ENCODE data around the gene SPRYD3. TPM values are rescaled to one million over a fixed set of nuclear protein-coding genes. Genes with fewer than 3 reads are reported as not detected.
A peak's percentile ranks its signal among the peaks of the same experiment; 100 is the strongest.

SPRYD3 gene
- 10 to 100 TPM; 34.8 to 53.3 (median 46.7) TPM for total RNA-seq

GRCh38 chr12:53079226-53080117 lies at the start of gene SPRYD3:
Gene SPRYD3, minus strand, starts transcription at chr12:53079390. Its CDS starts 57 bp downstream, at chr12:53079333.
- no peaks in the 10 kb centered on the region for H3K27me3 ChIP-seq
- DNase-seq (peak; percentile 98), ATAC-seq (ENCODE audit: low FRiP score in 2 of 2) (peak; percentile 99 to 100)
- TF ChIP-seq POLR2AphosphoS5 (IDR thresholded peaks at IDR 0.05) (peak; percentile 83 to 90), POLR2A (IDR thresholded peaks at IDR 0.05) (peak in 3 of 4 donors; percentile 84 to 96 (median 88)), EP300 (IDR thresholded peaks at IDR 0.05) (no peak), CTCF (IDR thresholded peaks at IDR 0.05) (peak in 1 of 6 experiments; percentile 11)
- 2 to 23% methylated on average over 6 to 42 of the region's 67 CpGs for WGBS, 2 donors
- H3K27ac ChIP-seq, result peak within 1 kb of the TSS; percentile 87 to 93 (median 91)
- H3K36me3 ChIP-seq, result peaks cover 0 to 28% (median 17%) of the 10 kb centered on the region in 4 donors
- peak within 1 kb of the TSS; percentile 52 to 79 (median 66) for H3K4me3 ChIP-seq
- H3K9me3 ChIP-seq, result no peaks in the 10 kb centered on the region
- peaks cover 16 to 43% (median 34%) of the 10 kb centered on the region in 4 donors for H3K4me1 ChIP-seq

- Histone ChIP-seq H3K9me3 (no peaks in the 10 kb centered on the region), H3K27ac (no peak overlapping the region)
- WGBS, 2 donors, result 75 to 84% methylated on average over 1 of the region's 1 CpG
Observed at GRCh38 chr12:53127169-53127568, 48.0 kb upstream of the SPRYD3 start.

GRCh38 chr12:53124352-53124723 lies 45.1 kb upstream of the SPRYD3 start:
- Histone ChIP-seq H3K9me3 (no peaks in the 10 kb centered on the region), H3K4me3 (no peak overlapping the region), H3K36me3 (no peaks in the 10 kb centered on the region), H3K27ac (no peak overlapping the region), H3K4me1 (no peaks in the 10 kb centered on the region), H3K27me3 (no peaks in the 10 kb centered on the region)
- no peak for TF ChIP-seq POLR2A (IDR thresholded peaks at IDR 0.05)
- TF ChIP-seq CTCF (IDR thresholded peaks at IDR 0.05), result no peak
- no peak for TF ChIP-seq EP300 (IDR thresholded peaks at IDR 0.05)
- TF ChIP-seq POLR2AphosphoS5 (IDR thresholded peaks at IDR 0.05), result no peak
- DNase-seq (no peak), ATAC-seq (ENCODE audit: low FRiP score in 2 of 2) (peak in 1 of 2 donors; percentile 13)

More at GRCh38 chr12:53127169-53127568, 48.0 kb upstream of the SPRYD3 start:
- TF ChIP-seq POLR2AphosphoS5 (IDR thresholded peaks at IDR 0.05) (no peak), POLR2A (IDR thresholded peaks at IDR 0.05) (no peak), EP300 (IDR thresholded peaks at IDR 0.05) (no peak), CTCF (IDR thresholded peaks at IDR 0.05) (no peak)
- Histone ChIP-seq H3K4me1 (no peaks in the 10 kb centered on the region), H3K36me3 (no peaks in the 10 kb centered on the region), H3K4me3 (no peak overlapping the region), H3K27me3 (no peaks in the 10 kb centered on the region)
- DNase-seq (no peak), ATAC-seq (ENCODE audit: low FRiP score in 2 of 2) (no peak)

GRCh38 chr12:53123578-53124351 lies 44.6 kb upstream of the SPRYD3 start:
- TF ChIP-seq POLR2A (IDR thresholded peaks at IDR 0.05) (no peak), CTCF (IDR thresholded peaks at IDR 0.05) (no peak), POLR2AphosphoS5 (IDR thresholded peaks at IDR 0.05) (no peak), EP300 (IDR thresholded peaks at IDR 0.05) (no peak)
- Histone ChIP-seq H3K36me3 (no peaks in the 10 kb centered on the region), H3K27me3 (no peaks in the 10 kb centered on the region), H3K4me1 (no peaks in the 10 kb centered on the region), H3K4me3 (no peak overlapping the region), H3K9me3 (no peaks in the 10 kb centered on the region), H3K27ac (no peak overlapping the region)
- ATAC-seq (ENCODE audit: low FRiP score in 2 of 2) (peak in 1 of 2 donors; percentile 31), DNase-seq (no peak)
- WGBS, 2 donors, result 92 to 94% methylated on average over 12 to 16 of the region's 16 CpGs

Data from upper lobe of left lung (tissue), 6 donors.